Breast epithelium (tissue), 3 donors: ENCODE data around the gene A2ML1.

Source experiments
- CTCF ChIP-seq, 3 donors: fragments of 450-650 bp; IDR thresholded peaks; one replicate each; pipeline ENCODE4 v1.5.1; 2016 to 2017; ENCODE audit warnings: antibody characterized with exemption in 3 of 3, mild to moderate bottlenecking in 3 of 3, moderate library complexity in 3 of 3
- POLR2A ChIP-seq: fragments of 450-650 bp; IDR thresholded peaks from one replicate; pipeline ENCODE4 v1.6.1; 2016; ENCODE audit warnings: antibody characterized with exemption, mild to moderate bottlenecking, moderate library complexity

GRCh38 chr12:8841778-8842177 lies 19.4 kb downstream of the A2ML1 start:
- TF ChIP-seq CTCF (IDR thresholded peaks at IDR 0.05) (no peak), POLR2A (no peak)
